HepG2 (cell line): ENCODE data around the gene DYDC2. TPM values are rescaled to one million over a fixed set of nuclear protein-coding genes. Genes with fewer than 3 reads are reported as not detected.

ENCODE experiments used
- AGO2 ChIP-seq: fragments of 200-400 bp; formaldehyde crosslinking; optimal IDR thresholded peaks from 2 replicates; pipeline ENCODE3; 2017; ENCODE audit warnings: mild to moderate bottlenecking, low read depth, low read length, moderate library complexity
- CREB3 ChIP-seq: sonication (generic); formaldehyde crosslinking; IDR thresholded peaks from 2 replicates; pipeline ENCODE4 v1.5.0; 2020; ENCODE audit warnings: missing genetic modification reagents
- HMGXB3 ChIP-seq: sonication (generic); formaldehyde crosslinking; IDR thresholded peaks from 2 replicates; pipeline ENCODE4 v1.4.0; 2020; ENCODE audit warnings: missing genetic modification reagents, borderline replicate concordance
- HOMEZ ChIP-seq: IDR thresholded peaks from 2 replicates; pipeline ENCODE4 v1.6.1; 2016; ENCODE audit warnings: low read depth
- NONO ChIP-seq, 2 experiments: fragments of 450-650 bp in 1 of 2; sonication (generic) in 1 of 2; formaldehyde crosslinking in 1 of 2; IDR thresholded peaks in 1 of 2; conservative IDR thresholded peaks in 1 of 2; 2 replicates each; pipeline versions ENCODE4 v1.6.1 to v1.8.0; 2017 to 2022; ENCODE audit warnings: mild to moderate bottlenecking in 1 of 2, missing genetic modification reagents in 1 of 2, moderate library complexity in 1 of 2
- NR2F1 ChIP-seq, 2 experiments: fragments of 450-650 bp in 1 of 2; formaldehyde crosslinking in 1 of 2; IDR thresholded peaks; 2 replicates each; pipeline versions ENCODE4 v1.5.0 to v1.6.1; 2016 to 2020; ENCODE audit warnings: mild to moderate bottlenecking in 1 of 2, missing compliant biosample characterization in 1 of 2, missing genetic modification reagents in 1 of 2, moderate library complexity in 1 of 2
- NR2F2 ChIP-seq: IDR thresholded peaks from 2 replicates; pipeline ENCODE4 v1.6.1; 2012; ENCODE audit warnings: low read depth, inconsistent platforms, borderline replicate concordance
- PITX1 ChIP-seq: sonication (generic); formaldehyde crosslinking; IDR thresholded peaks from 2 replicates; pipeline ENCODE4 v1.5.1; 2020; ENCODE audit warnings: mild to moderate bottlenecking, missing genetic modification reagents
- POGZ ChIP-seq: sonication (generic); formaldehyde crosslinking; IDR thresholded peaks from 2 replicates; pipeline ENCODE4 v1.4.0; 2020; ENCODE audit warnings: mild to moderate bottlenecking, missing genetic modification reagents
- PTBP1 ChIP-seq: fragments of 200-400 bp; formaldehyde crosslinking; IDR thresholded peaks from 2 replicates; pipeline ENCODE4 v1.6.1; 2018; ENCODE audit warnings: low read length, low read depth; ENCODE audit not compliant: poor library complexity, severe bottlenecking
- RBM39 ChIP-seq: fragments of 200-400 bp; formaldehyde crosslinking; IDR thresholded peaks from one replicate; pipeline ENCODE4 v1.6.1; 2018; ENCODE audit warnings: antibody characterized with exemption, mild to moderate bottlenecking, low read depth, low read length; ENCODE audit not compliant: poor library complexity, severe bottlenecking
- ZNF646 ChIP-seq: sonication (generic); formaldehyde crosslinking; IDR thresholded peaks from 2 replicates; pipeline ENCODE4 v1.9.0; 2021; ENCODE audit warnings: mild to moderate bottlenecking, missing genetic modification reagents
- polyA plus RNA-seq, 8 experiments: library from polyadenylated mRNA; depleted of rRNA in 3 of 8; stranded (reverse) in 7 of 8; unstranded in 1 of 8; fragments of >200 nt; fragmentation: Illumina TruSeq in 4 of 8; extraction: Trizol in 4 of 8; gene quantifications; 2 replicates each; pipeline versions ENCODE4 v1.2.1 to v1.2.3, GENCODE V29; 2011 to 2016; ENCODE audit warnings: low read depth in 4 of 8, missing spikeins in 1 of 8, mixed read lengths in 1 of 8; ENCODE audit not compliant: insufficient read depth in 1 of 8
- total RNA-seq, 5 experiments: library from RNA; depleted of rRNA; stranded (reverse); fragments of >200 nt; fragmentation: Illumina TruSeq; extraction: Trizol; gene quantifications; 2 replicates each; pipeline ENCODE4 v1.2.3, GENCODE V29; 2016; ENCODE audit warnings: low read depth in 1 of 5

The DYDC2 gene
- total and polyA plus RNA-seq, 2 of the 13 experiments (the other 11 are each of a cell fraction or from before 2014, with no cell fraction given) = 0.98 to 2.3 TPM

- TF ChIP-seq HMGXB3 (peak; percentile 32; the same call in 1 of the 2 replicates), POGZ (peak; percentile 56), NR2F2 (no peak), RBM39 (no peak), PTBP1 (no peak), NONO (IDR thresholded peaks at IDR 0.05) (no peak), NONO (CRISPR knock-in tag; conservative IDR thresholded peaks at IDR 0.05) (no peak), CREB3 (CRISPR knock-in tag) (no peak), PITX1 (CRISPR knock-in tag) (peak; percentile 75; the same call in 1 of the 2 replicates), AGO2 (no peak), NR2F1 (CRISPR knock-in tag; IDR thresholded peaks at IDR 0.05) (no peak), ZNF646 (CRISPR knock-in tag) (peak; percentile 44; the same call in 1 of the 2 replicates), HOMEZ (CRISPR knock-in tag) (0 out of 2 replicates have a peak, but pooled peaks have one; percentile 9)
These were observed 57.7 kb downstream of the DYDC2 start (continued) for GRCh38 chr10:80414142-80414895.
